ENCODE data around the gene POP7.

Gene POP7

GRCh38 chr7:100679129-100679926, 26.6 kb upstream of the POP7 start:
- no peak for DNase-seq

- DNase-seq = no peak
Measured at GRCh38 chr7:100679927-100680575, 25.9 kb upstream of the POP7 start.

GRCh38 chr7:100680576-100681271, 25.2 kb upstream of the POP7 start:
- no peak for DNase-seq

GRCh38 chr7:100681491-100682227, 24.3 kb upstream of the POP7 start:
- no peak for DNase-seq

- DNase-seq = no peak
Measured at GRCh38 chr7:100682228-100682741, 23.6 kb upstream of the POP7 start.

- no peak for DNase-seq
Measured at GRCh38 chr7:100682991-100683658, 22.8 kb upstream of the POP7 start.

GRCh38 chr7:100683659-100684533, 22.0 kb upstream of the POP7 start:
- no peak for DNase-seq

- no peak for DNase-seq
Measured at GRCh38 chr7:100684534-100685042, 21.3 kb upstream of the POP7 start.

GRCh38 chr7:100685049-100685605, 20.8 kb upstream of the POP7 start:
- no peak for DNase-seq

- DNase-seq = no peak
Measured at GRCh38 chr7:100685631-100686145, 20.2 kb upstream of the POP7 start.

GRCh38 chr7:100686201-100686821, 19.6 kb upstream of the POP7 start:
- DNase-seq = no peak

GRCh38 chr7:100686822-100687211, 19.1 kb upstream of the POP7 start:
- DNase-seq = no peak

GRCh38 chr7:100687261-100687660, 18.7 kb upstream of the POP7 start:
- DNase-seq = no peak

- no peak for DNase-seq
Measured at GRCh38 chr7:100687751-100688300, 18.1 kb upstream of the POP7 start.

GRCh38 chr7:100688326-100688860, 17.5 kb upstream of the POP7 start:
- DNase-seq = no peak

- no peak for DNase-seq
Measured at GRCh38 chr7:100689230-100690135, 16.4 kb upstream of the POP7 start.

GRCh38 chr7:100691676-100692577, 14.0 kb upstream of the POP7 start:
- peak; percentile 68 for DNase-seq

All from activated effector memory CD4-positive, alpha-beta T cell treated with Interleukin-2 at 50 U/mL for 16 hours (primary cell).